ENCODE results near the gene NFE2L2.

GRCh38 chr2:177221970-177222369 is 42.6 kb downstream of the NFE2L2 start:
- TF ChIP-seq CTCF (IDR thresholded peaks at IDR 0.05) (no peak), POLR2A (IDR thresholded peaks at IDR 0.05) (no peak)
